ENCODE data around the gene TRIP10.

Gene TRIP10

DNA sequence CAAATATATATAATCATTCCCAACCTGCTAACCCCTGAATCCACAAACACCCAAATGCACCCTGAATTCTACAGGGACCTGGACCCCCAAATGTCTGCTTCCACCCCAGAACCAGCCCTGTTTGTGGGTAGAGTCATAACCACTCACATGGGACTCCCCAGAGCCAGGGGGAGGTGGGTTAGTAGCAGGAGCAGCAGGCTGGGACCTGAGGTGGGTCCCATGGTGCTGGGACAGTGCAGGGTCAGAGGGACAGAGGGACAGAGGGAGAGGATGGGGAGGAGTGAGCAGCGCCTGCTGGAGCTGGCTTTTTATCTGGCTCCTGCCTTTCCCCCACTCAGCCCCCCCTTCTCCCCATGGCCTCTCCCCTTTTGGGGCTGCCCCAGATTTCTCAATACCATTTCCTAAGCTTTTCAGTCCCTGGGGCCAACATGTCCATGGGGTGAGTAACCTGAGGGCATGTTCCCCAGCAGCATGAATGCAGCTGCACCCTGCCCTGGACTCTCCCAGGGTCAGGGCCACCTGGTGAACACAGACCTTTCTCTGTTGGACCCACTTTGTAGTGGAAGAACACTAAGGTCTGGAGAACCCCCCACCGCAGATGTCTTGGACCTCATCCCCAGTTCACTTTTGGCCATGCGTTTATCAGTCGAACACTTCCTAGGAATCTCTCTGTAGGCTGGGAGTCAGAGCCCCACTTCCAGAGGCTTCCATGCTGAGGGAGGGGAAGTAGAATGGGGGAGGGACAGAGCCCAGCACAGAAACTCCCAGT is 18.9 kb upstream of the TRIP10 start, which contains the start of gene C3:
Gene C3, minus strand, starts transcription at position 282 of the 769 bp plus-strand sequence. Its CDS starts 61 bp downstream, at position 221.
- Histone ChIP-seq H3K27me3 (replicated peaks; ENCODE audit: insufficient read depth, low read length) (peaks cover 34% of the 10 kb centered on the region), H3K4me2 (ENCODE audit: low read depth, low read length) (no peak within 1 kb of the TSS), H3K79me2 (ENCODE audit: low read length) (no peaks in the 10 kb centered on the region), H3K4me3 (ENCODE audit: low read length) (no peak within 1 kb of the TSS), H2AFZ (ENCODE audit: low read length) (no peak within 1 kb of the TSS), H3K9ac (ENCODE audit: low read length) (no peak within 1 kb of the TSS), H3K9me3 (replicated peaks; ENCODE audit: insufficient read depth, low read length) (no peaks in the 10 kb centered on the region), H3F3A (ENCODE audit: insufficient read depth, low read length) (no peaks in the 10 kb centered on the region; the same call in 1 of the 2 replicates), H4K20me1 (ENCODE audit: insufficient read depth, low read length) (no peaks in the 10 kb centered on the region), H3K27ac (ENCODE audit: low read length) (no peak within 1 kb of the TSS), H3K4me1 (ENCODE audit: low read length) (no peaks in the 10 kb centered on the region), H3K36me3 (replicated peaks; ENCODE audit: insufficient read depth, low read length) (no peaks in the 10 kb centered on the region), H3K9me2 (replicated peaks; ENCODE audit: insufficient read depth, low read length) (no peaks in the 10 kb centered on the region)
- no peak for DNase-seq
- TF ChIP-seq EZH2phosphoT487 (IDR thresholded peaks at IDR 0.05; ENCODE audit: low read length): no peak
- TF ChIP-seq EZH2 (optimal IDR thresholded peaks at IDR 0.05; ENCODE audit: low read depth, low read length): no peak
- TF ChIP-seq CTCF (IDR thresholded peaks at IDR 0.05; ENCODE audit: low read length): no peak

DNA sequence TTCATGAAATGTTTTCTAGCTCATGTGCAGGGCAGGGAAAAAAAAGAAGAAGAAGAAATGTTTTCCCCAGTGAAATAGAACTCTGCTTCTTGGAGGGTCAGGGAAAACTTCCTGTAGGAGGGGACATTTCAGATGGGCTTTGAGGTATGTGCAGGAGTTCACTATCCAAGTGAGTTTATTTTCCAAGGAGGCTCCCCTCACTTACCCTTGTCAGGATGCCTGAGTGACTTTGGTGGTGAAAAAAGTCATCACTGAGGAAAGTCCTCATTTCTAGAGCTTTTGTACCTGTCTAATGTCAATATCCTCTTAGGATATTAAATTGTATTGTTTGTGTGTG is 18.4 kb upstream of the TRIP10 start:
- H4K20me1 ChIP-seq (ENCODE audit: insufficient read depth, low read length): no peaks in the 10 kb centered on the region
- H3K36me3 ChIP-seq (replicated peaks; ENCODE audit: insufficient read depth, low read length): no peaks in the 10 kb centered on the region
- H3K27ac ChIP-seq (ENCODE audit: low read length): no peak overlapping the region
- peaks cover 30% of the 10 kb centered on the region for H3K27me3 ChIP-seq (replicated peaks; ENCODE audit: insufficient read depth, low read length)
- DNase-seq: no peak
- H3F3A ChIP-seq (ENCODE audit: insufficient read depth, low read length): no peaks in the 10 kb centered on the region; the same call in 1 of the 2 replicates
- no peak overlapping the region for H3K9ac ChIP-seq (ENCODE audit: low read length)
- H3K9me3 ChIP-seq (replicated peaks; ENCODE audit: insufficient read depth, low read length): no peaks in the 10 kb centered on the region
- no peak overlapping the region for H3K4me3 ChIP-seq (ENCODE audit: low read length)
- no peaks in the 10 kb centered on the region for H3K4me1 ChIP-seq (ENCODE audit: low read length)
- H3K4me2 ChIP-seq (ENCODE audit: low read depth, low read length): no peak overlapping the region
- TF ChIP-seq EZH2 (optimal IDR thresholded peaks at IDR 0.05; ENCODE audit: low read depth, low read length): no peak
- H2AFZ ChIP-seq (ENCODE audit: low read length): no peak overlapping the region
- H3K79me2 ChIP-seq (ENCODE audit: low read length): no peaks in the 10 kb centered on the region
- H3K9me2 ChIP-seq (replicated peaks; ENCODE audit: insufficient read depth, low read length): no peaks in the 10 kb centered on the region

DNA sequence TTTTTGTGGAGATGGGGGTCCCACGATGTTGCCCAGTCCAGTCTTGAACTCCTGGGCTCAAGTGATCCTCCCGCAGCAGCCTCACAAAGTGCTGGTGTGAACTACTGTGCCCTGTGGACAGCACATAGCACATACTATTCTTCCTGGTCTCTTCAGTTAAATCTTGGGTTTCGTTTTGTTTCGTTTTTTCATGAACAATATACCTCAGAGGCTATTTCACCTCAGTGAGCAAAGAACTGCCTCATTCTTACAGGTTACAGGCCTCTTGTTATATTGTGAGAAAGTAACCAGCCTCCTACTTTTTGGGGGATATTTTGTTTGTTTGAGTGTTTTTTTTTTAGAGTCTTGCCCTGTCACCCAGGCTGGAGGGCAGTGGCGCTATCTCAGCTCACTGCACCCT is 17.7 kb upstream of the TRIP10 start:
- H2AFZ ChIP-seq (ENCODE audit: low read length): no peak overlapping the region
- H3K4me3 ChIP-seq (ENCODE audit: low read length): no peak overlapping the region

More for the DNA sequence above, 17.7 kb upstream of the TRIP10 start:
- Histone ChIP-seq H3K4me2 (ENCODE audit: low read depth, low read length) (no peak overlapping the region), H3K9me3 (replicated peaks; ENCODE audit: insufficient read depth, low read length) (no peaks in the 10 kb centered on the region), H3K4me1 (ENCODE audit: low read length) (no peaks in the 10 kb centered on the region), H3F3A (ENCODE audit: insufficient read depth, low read length) (no peaks in the 10 kb centered on the region; the same call in 1 of the 2 replicates), H3K9me2 (replicated peaks; ENCODE audit: insufficient read depth, low read length) (no peaks in the 10 kb centered on the region), H4K20me1 (ENCODE audit: insufficient read depth, low read length) (no peaks in the 10 kb centered on the region), H3K36me3 (replicated peaks; ENCODE audit: insufficient read depth, low read length) (no peaks in the 10 kb centered on the region), H3K27me3 (replicated peaks; ENCODE audit: insufficient read depth, low read length) (peaks cover 23% of the 10 kb centered on the region; the same call in 1 of the 2 replicates), H3K27ac (ENCODE audit: low read length) (no peak overlapping the region), H3K9ac (ENCODE audit: low read length) (no peak overlapping the region), H3K79me2 (ENCODE audit: low read length) (no peaks in the 10 kb centered on the region)
- no peak for DNase-seq
- TF ChIP-seq EZH2phosphoT487 (IDR thresholded peaks at IDR 0.05; ENCODE audit: low read length): no peak
- no peak for TF ChIP-seq EZH2 (optimal IDR thresholded peaks at IDR 0.05; ENCODE audit: low read depth, low read length)
- no peak for TF ChIP-seq CTCF (IDR thresholded peaks at IDR 0.05; ENCODE audit: low read length)

Measured in MM.1S (cell line).